ENCODE results near the gene KIF1A. TPM values are rescaled to one million over a fixed set of nuclear protein-coding genes. Genes with fewer than 3 reads are reported as not detected.

Gene KIF1A
- total and polyA plus RNA-seq, 2 donors (not counting 3 experiments of a cell fraction or from before 2014, with no cell fraction given) = 0.11 to 0.64 TPM

GRCh38 chr2:240823449-240824336 is 3.7 kb upstream of the KIF1A start:
- no TSS peak for BruUV-seq (replicated peaks)
- dilution Hi-C loops (cut with MboI; ENCODE audit: extremely low pct_ligation_motif_present, low sequenced_read_pairs) (no loop called here), intact Hi-C loops (cut with micrococcal nuclease) (loop anchor here (1.0 kb wide), 1 partner anchor 9 kb away; no protein-coding TSS in a partner anchor)
- Histone ChIP-seq H3K4me3 (replicated peaks in 1 of 3; ENCODE audit: insufficient read depth in 1 of 3, low read depth in 1 of 3, low read length in 3 of 3) (no peak overlapping the region), H3K4me2 (ENCODE audit: insufficient read depth, low read length) (no peak overlapping the region), H3K9me3 (replicated peaks; ENCODE audit: control insufficient read depth, insufficient read depth, low read length) (no peaks in the 10 kb centered on the region), H2AFZ (ENCODE audit: low read depth, low read length) (no peak overlapping the region), H3K27ac (ENCODE audit: insufficient read depth, low read depth, low read length) (no peak overlapping the region), H3K27me3 (ENCODE audit: control insufficient read depth in 2 of 2, insufficient read depth in 2 of 2, low read length in 2 of 2) (peaks cover 44 to 58% of the 10 kb centered on the region in 2 experiments), H4K20me1 (replicated peaks; ENCODE audit: control insufficient read depth, extremely low read depth, insufficient read depth, low read length) (no peaks in the 10 kb centered on the region), H3K4me1 (ENCODE audit: control insufficient read depth, extremely low read depth, insufficient read depth, low read length) (no peaks in the 10 kb centered on the region), H3K9me1 (replicated peaks; ENCODE audit: control insufficient read depth, extremely low read depth, insufficient read depth, low read length) (no peaks in the 10 kb centered on the region), H3K36me3 (ENCODE audit: control insufficient read depth in 2 of 2, extremely low read depth in 1 of 2, insufficient read depth in 2 of 2, low read length in 2 of 2) (no peaks in the 10 kb centered on the region), H3K9ac (replicated peaks; ENCODE audit: extremely low read depth, insufficient read depth, low read length) (no peak overlapping the region), H3K79me2 (ENCODE audit: control insufficient read depth, insufficient read depth, low read length) (no peaks in the 10 kb centered on the region)
- no peak for DNase-seq (ENCODE audit: low read depth, low spot score)
- TF ChIP-seq EZH2 (IDR thresholded peaks at IDR 0.05; ENCODE audit: borderline replicate concordance, low read depth, low read length, severe bottlenecking) (no peak), POLR2A (IDR thresholded peaks at IDR 0.05; ENCODE audit: low read depth, low read length) (no peak), POLR2AphosphoS5 (IDR thresholded peaks at IDR 0.05; ENCODE audit: insufficient read depth, low read depth, low read length) (no peak), FOS (IDR thresholded peaks at IDR 0.05; ENCODE audit: borderline replicate concordance, insufficient read depth, low read length) (no peak), CTCF (IDR thresholded peaks at IDR 0.05; ENCODE audit: extremely low read depth in 1 of 2, insufficient read depth in 1 of 2, low read depth in 1 of 2, low read length in 2 of 2) (no peak), MAX (IDR thresholded peaks at IDR 0.05; ENCODE audit: insufficient read depth, insufficient read length) (no peak), JUN (IDR thresholded peaks at IDR 0.05; ENCODE audit: borderline replicate concordance, insufficient read depth, insufficient read length, low read depth) (no peak), MYC (IDR thresholded peaks at IDR 0.05; ENCODE audit: low read depth, low read length) (no peak), GATA2 (IDR thresholded peaks at IDR 0.05; ENCODE audit: insufficient read depth, insufficient read length, low read depth, low read length) (no peak)
- FAIRE-seq = no peak
- CTCF ChIA-PET = interaction anchor here (1.0 to 1.3 kb wide), 2 partner anchors 9 to 13 kb away, joined by 3 read pairs; no protein-coding TSS in a partner anchor
- POLR2A ChIA-PET = no interaction called here

Measured in endothelial cell of umbilical vein (primary cell).